HepG2 (cell line): ENCODE data around the gene MRPL28. TPM values are rescaled to one million over a fixed set of nuclear protein-coding genes. Genes with fewer than 3 reads are reported as not detected.
A peak's percentile ranks its signal among the peaks of the same experiment; 100 is the strongest.

Experiments used
- CEBPG ChIP-seq: IDR thresholded peaks from 2 replicates; pipeline ENCODE4 v1.6.1; 2016
- HOXA3 ChIP-seq: sonication (generic); formaldehyde crosslinking; IDR thresholded peaks from 2 replicates; pipeline ENCODE4 v1.5.0; 2020; ENCODE audit warnings: missing genetic modification reagents
- MTA1 ChIP-seq: sonication (generic); formaldehyde crosslinking; IDR thresholded peaks from 2 replicates; pipeline ENCODE4 v1.4.0; 2020; ENCODE audit warnings: missing genetic modification reagents, mild to moderate bottlenecking, borderline replicate concordance
- SRY ChIP-seq: sonication (generic); formaldehyde crosslinking; IDR thresholded peaks from 2 replicates; pipeline ENCODE4 v1.8.0; 2022; ENCODE audit warnings: mild to moderate bottlenecking, missing genetic modification reagents
- ZMYM2 ChIP-seq: sonication (generic); formaldehyde crosslinking; IDR thresholded peaks from 2 replicates; pipeline ENCODE4 v1.8.0; 2022; ENCODE audit warnings: mild to moderate bottlenecking, missing genetic modification reagents
- ZMYM3 ChIP-seq: sonication (generic); formaldehyde crosslinking; IDR thresholded peaks from 2 replicates; pipeline ENCODE4 v1.5.1; 2020; ENCODE audit warnings: mild to moderate bottlenecking, missing genetic modification reagents
- ZNF160 ChIP-seq: sonication (generic); formaldehyde crosslinking; IDR thresholded peaks from 2 replicates; pipeline ENCODE4 v1.8.0; 2022; ENCODE audit warnings: mild to moderate bottlenecking, inconsistent platforms, missing genetic modification reagents
- ZNF296 ChIP-seq: sonication (generic); formaldehyde crosslinking; conservative IDR thresholded peaks from 2 replicates; pipeline ENCODE4 v1.5.0; 2020; ENCODE audit warnings: mild to moderate bottlenecking, missing genetic modification reagents
- ZNF460 ChIP-seq: sonication (generic); formaldehyde crosslinking; IDR thresholded peaks from 2 replicates; pipeline ENCODE4 v1.5.1; 2020; ENCODE audit warnings: missing genetic modification reagents, mild to moderate bottlenecking, borderline replicate concordance
- ZNF547 ChIP-seq: sonication (generic); formaldehyde crosslinking; IDR thresholded peaks from 2 replicates; pipeline ENCODE4 v1.5.1; 2020; ENCODE audit warnings: mild to moderate bottlenecking, missing genetic modification reagents
- polyA plus RNA-seq, 8 experiments: library from polyadenylated mRNA; depleted of rRNA in 3 of 8; stranded (reverse) in 7 of 8; unstranded in 1 of 8; fragments of >200 nt; fragmentation: Illumina TruSeq in 4 of 8; extraction: Trizol in 4 of 8; gene quantifications; 2 replicates each; pipeline versions ENCODE4 v1.2.1 to v1.2.3, GENCODE V29; 2011 to 2016; ENCODE audit warnings: low read depth in 4 of 8, missing spikeins in 1 of 8, mixed read lengths in 1 of 8; ENCODE audit not compliant: insufficient read depth in 1 of 8
- total RNA-seq, 5 experiments: library from RNA; depleted of rRNA; stranded (reverse); fragments of >200 nt; fragmentation: Illumina TruSeq; extraction: Trizol; gene quantifications; 2 replicates each; pipeline ENCODE4 v1.2.3, GENCODE V29; 2016; ENCODE audit warnings: low read depth in 1 of 5
- TF ChIP-seq, protein P1 (sequence below): sonication (generic); formaldehyde crosslinking; IDR thresholded peaks from 2 replicates; pipeline ENCODE4 v1.5.1; 2020; ENCODE audit warnings: mild to moderate bottlenecking, missing genetic modification reagents, moderate library complexity
- TF ChIP-seq, protein P2 (sequence below): IDR thresholded peaks from 2 replicates; pipeline ENCODE4 v1.6.1; 2012; ENCODE audit warnings: inconsistent platforms
- TF ChIP-seq, protein P3 (sequence below): IDR thresholded peaks from 2 replicates; pipeline ENCODE4 v1.6.1; 2016; ENCODE audit warnings: missing compliant biosample characterization, missing genetic modification reagents, borderline replicate concordance
- TF ChIP-seq, protein P4 (sequence below): sonication (generic); formaldehyde crosslinking; IDR thresholded peaks from 2 replicates; pipeline ENCODE4 v1.4.0; 2020; ENCODE audit warnings: missing genetic modification reagents
- TF ChIP-seq, protein P5 (sequence below): sonication (generic); formaldehyde crosslinking; IDR thresholded peaks from 2 replicates; pipeline ENCODE4 v1.4.0; 2020; ENCODE audit warnings: missing genetic modification reagents

MRPL28 gene
- total and polyA plus RNA-seq, 2 of the 13 experiments (the other 11 are each of a cell fraction or from before 2014, with no cell fraction given), result 114 to 135 TPM

DNA sequence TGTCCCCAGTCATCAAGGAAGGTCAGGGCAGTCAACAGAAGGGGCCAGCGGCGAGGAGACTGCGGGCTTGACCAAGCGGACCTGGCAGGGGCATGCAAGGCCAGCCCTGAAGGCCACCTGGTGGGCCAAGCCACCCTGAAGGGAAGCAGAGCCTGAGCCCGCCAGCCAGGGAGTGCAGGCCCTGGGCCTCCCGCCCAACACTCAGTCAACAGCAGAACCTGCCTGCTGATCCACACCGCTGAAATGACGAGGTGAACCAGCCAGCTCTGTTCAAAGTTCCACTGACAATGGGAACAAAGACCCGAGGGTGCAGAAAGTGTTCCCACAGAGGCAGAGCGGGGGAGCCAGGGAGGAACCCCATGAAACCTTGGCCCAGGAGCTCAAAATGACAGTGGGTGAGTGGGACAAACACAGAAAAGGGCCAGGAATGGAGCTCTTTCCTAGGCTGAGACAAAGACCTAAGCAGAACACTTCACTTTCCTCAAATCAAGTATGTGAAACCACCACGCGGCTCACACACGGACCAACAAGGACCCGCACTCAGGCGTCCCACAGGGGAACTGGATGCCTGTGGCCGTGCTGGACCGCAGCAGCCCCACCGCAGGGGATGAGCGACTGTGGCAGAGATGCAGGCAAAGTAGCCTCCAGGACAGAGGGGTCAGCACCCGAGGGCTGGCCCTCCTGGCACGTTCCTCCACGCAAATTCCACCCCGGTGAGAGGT lies 29.8 kb downstream of the MRPL28 start (continued):
- TF ChIP-seq, protein P1, sequence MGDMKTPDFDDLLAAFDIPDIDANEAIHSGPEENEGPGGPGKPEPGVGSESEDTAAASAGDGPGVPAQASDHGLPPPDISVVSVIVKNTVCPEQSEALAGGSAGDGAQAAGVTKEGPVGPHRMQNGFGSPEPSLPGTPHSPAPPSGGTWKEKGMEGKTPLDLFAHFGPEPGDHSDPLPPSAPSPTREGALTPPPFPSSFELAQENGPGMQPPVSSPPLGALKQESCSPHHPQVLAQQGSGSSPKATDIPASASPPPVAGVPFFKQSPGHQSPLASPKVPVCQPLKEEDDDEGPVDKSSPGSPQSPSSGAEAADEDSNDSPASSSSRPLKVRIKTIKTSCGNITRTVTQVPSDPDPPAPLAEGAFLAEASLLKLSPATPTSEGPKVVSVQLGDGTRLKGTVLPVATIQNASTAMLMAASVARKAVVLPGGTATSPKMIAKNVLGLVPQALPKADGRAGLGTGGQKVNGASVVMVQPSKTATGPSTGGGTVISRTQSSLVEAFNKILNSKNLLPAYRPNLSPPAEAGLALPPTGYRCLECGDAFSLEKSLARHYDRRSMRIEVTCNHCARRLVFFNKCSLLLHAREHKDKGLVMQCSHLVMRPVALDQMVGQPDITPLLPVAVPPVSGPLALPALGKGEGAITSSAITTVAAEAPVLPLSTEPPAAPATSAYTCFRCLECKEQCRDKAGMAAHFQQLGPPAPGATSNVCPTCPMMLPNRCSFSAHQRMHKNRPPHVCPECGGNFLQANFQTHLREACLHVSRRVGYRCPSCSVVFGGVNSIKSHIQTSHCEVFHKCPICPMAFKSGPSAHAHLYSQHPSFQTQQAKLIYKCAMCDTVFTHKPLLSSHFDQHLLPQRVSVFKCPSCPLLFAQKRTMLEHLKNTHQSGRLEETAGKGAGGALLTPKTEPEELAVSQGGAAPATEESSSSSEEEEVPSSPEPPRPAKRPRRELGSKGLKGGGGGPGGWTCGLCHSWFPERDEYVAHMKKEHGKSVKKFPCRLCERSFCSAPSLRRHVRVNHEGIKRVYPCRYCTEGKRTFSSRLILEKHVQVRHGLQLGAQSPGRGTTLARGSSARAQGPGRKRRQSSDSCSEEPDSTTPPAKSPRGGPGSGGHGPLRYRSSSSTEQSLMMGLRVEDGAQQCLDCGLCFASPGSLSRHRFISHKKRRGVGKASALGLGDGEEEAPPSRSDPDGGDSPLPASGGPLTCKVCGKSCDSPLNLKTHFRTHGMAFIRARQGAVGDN (CRISPR knock-in tag), result peak; percentile 98
- TF ChIP-seq, protein P2, sequence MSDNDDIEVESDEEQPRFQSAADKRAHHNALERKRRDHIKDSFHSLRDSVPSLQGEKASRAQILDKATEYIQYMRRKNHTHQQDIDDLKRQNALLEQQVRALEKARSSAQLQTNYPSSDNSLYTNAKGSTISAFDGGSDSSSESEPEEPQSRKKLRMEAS, result peak; percentile 65; the same call in 1 of the 2 replicates
- peak; percentile 95 for TF ChIP-seq ZNF460 (CRISPR knock-in tag)
- TF ChIP-seq ZNF547, result peak; percentile 57; the same call in 1 of the 2 replicates
- 0 out of 2 replicates have a peak, but pooled peaks have one; percentile 47 for TF ChIP-seq SRY (CRISPR knock-in tag)
- TF ChIP-seq, protein P3, sequence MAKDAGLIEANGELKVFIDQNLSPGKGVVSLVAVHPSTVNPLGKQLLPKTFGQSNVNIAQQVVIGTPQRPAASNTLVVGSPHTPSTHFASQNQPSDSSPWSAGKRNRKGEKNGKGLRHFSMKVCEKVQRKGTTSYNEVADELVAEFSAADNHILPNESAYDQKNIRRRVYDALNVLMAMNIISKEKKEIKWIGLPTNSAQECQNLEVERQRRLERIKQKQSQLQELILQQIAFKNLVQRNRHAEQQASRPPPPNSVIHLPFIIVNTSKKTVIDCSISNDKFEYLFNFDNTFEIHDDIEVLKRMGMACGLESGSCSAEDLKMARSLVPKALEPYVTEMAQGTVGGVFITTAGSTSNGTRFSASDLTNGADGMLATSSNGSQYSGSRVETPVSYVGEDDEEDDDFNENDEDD (CRISPR knock-in tag), result peak; percentile 66; the same call in 1 of the 2 replicates
- TF ChIP-seq HOXA3, result peak; percentile 26; the same call in 1 of the 2 replicates
- TF ChIP-seq ZNF160 (CRISPR knock-in tag), result peak; percentile 31; the same call in 1 of the 2 replicates
- peak; percentile 25; the same call in 1 of the 2 replicates for TF ChIP-seq CEBPG (CRISPR knock-in tag)
- TF ChIP-seq, protein P4, sequence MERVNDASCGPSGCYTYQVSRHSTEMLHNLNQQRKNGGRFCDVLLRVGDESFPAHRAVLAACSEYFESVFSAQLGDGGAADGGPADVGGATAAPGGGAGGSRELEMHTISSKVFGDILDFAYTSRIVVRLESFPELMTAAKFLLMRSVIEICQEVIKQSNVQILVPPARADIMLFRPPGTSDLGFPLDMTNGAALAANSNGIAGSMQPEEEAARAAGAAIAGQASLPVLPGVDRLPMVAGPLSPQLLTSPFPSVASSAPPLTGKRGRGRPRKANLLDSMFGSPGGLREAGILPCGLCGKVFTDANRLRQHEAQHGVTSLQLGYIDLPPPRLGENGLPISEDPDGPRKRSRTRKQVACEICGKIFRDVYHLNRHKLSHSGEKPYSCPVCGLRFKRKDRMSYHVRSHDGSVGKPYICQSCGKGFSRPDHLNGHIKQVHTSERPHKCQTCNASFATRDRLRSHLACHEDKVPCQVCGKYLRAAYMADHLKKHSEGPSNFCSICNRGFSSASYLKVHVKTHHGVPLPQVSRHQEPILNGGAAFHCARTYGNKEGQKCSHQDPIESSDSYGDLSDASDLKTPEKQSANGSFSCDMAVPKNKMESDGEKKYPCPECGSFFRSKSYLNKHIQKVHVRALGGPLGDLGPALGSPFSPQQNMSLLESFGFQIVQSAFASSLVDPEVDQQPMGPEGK (CRISPR knock-in tag), result peak; percentile 33; the same call in 1 of the 2 replicates
- TF ChIP-seq, protein P5, sequence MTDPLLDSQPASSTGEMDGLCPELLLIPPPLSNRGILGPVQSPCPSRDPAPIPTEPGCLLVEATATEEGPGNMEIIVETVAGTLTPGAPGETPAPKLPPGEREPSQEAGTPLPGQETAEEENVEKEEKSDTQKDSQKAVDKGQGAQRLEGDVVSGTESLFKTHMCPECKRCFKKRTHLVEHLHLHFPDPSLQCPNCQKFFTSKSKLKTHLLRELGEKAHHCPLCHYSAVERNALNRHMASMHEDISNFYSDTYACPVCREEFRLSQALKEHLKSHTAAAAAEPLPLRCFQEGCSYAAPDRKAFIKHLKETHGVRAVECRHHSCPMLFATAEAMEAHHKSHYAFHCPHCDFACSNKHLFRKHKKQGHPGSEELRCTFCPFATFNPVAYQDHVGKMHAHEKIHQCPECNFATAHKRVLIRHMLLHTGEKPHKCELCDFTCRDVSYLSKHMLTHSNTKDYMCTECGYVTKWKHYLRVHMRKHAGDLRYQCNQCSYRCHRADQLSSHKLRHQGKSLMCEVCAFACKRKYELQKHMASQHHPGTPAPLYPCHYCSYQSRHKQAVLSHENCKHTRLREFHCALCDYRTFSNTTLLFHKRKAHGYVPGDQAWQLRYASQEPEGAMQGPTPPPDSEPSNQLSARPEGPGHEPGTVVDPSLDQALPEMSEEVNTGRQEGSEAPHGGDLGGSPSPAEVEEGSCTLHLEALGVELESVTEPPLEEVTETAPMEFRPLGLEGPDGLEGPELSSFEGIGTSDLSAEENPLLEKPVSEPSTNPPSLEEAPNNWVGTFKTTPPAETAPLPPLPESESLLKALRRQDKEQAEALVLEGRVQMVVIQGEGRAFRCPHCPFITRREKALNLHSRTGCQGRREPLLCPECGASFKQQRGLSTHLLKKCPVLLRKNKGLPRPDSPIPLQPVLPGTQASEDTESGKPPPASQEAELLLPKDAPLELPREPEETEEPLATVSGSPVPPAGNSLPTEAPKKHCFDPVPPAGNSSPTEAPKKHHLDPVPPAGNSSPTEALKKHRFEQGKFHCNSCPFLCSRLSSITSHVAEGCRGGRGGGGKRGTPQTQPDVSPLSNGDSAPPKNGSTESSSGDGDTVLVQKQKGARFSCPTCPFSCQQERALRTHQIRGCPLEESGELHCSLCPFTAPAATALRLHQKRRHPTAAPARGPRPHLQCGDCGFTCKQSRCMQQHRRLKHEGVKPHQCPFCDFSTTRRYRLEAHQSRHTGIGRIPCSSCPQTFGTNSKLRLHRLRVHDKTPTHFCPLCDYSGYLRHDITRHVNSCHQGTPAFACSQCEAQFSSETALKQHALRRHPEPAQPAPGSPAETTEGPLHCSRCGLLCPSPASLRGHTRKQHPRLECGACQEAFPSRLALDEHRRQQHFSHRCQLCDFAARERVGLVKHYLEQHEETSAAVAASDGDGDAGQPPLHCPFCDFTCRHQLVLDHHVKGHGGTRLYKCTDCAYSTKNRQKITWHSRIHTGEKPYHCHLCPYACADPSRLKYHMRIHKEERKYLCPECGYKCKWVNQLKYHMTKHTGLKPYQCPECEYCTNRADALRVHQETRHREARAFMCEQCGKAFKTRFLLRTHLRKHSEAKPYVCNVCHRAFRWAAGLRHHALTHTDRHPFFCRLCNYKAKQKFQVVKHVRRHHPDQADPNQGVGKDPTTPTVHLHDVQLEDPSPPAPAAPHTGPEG (CRISPR knock-in tag), result 0 out of 2 replicates have a peak, but pooled peaks have one; percentile 58
- TF ChIP-seq ZNF296, result peak; percentile 88
- TF ChIP-seq ZMYM2 (CRISPR knock-in tag), result 0 out of 2 replicates have a peak, but pooled peaks have one; percentile 17
- 0 out of 2 replicates have a peak, but pooled peaks have one; percentile 34 for TF ChIP-seq MTA1 (CRISPR knock-in tag)
- TF ChIP-seq ZMYM3 (CRISPR knock-in tag), result peak; percentile 76
